DND-41 (cell line): ENCODE data around the gene TTYH2.

Experiments
- ATAC-seq: fragments of 200-7000 bp; cut with Tn5 transposase; 3 replicates; pipeline ENCODE4 v1.9.1; 2021; ENCODE audit warnings: low read depth; ENCODE audit not compliant: insufficient read depth
- DNase-seq: peaks from one replicate; pipeline ENCODE4 v3.0.0-alpha.2; 2020
- H2AFZ ChIP-seq: 2 replicates; pipeline ENCODE4 v1.6.0; 2012; ENCODE audit warnings: low read depth, low read length
- H3K27ac ChIP-seq: 2 replicates; pipeline ENCODE4 v1.5.1; 2012; ENCODE audit warnings: low read length, inconsistent platforms
- H3K27me3 ChIP-seq: fragments of 200-600 bp; sonication (generic); 2 replicates; pipeline ENCODE4 v1.6.0; 2012; ENCODE audit warnings: low read length, mild to moderate bottlenecking, inconsistent platforms; ENCODE audit not compliant: insufficient read depth, poor library complexity
- H3K36me3 ChIP-seq: 2 replicates; pipeline ENCODE4 v1.5.1; 2012; ENCODE audit warnings: low read length, inconsistent platforms; ENCODE audit not compliant: insufficient read depth
- H3K4me1 ChIP-seq: 2 replicates; pipeline ENCODE4 v1.5.1; 2012; ENCODE audit warnings: mild to moderate bottlenecking, low read length; ENCODE audit not compliant: insufficient read depth
- H3K4me2 ChIP-seq: 2 replicates; pipeline ENCODE4 v1.6.0; 2012; ENCODE audit warnings: mild to moderate bottlenecking, moderate library complexity, low read length, inconsistent platforms; ENCODE audit not compliant: insufficient read depth
- H3K4me3 ChIP-seq, 2 experiments: fragments of 200-600 bp in 1 of 2; shearing (Covaris generic) in 1 of 2; 2 replicates each; pipeline ENCODE4 v1.5.1; 2012 to 2016; ENCODE audit warnings: inconsistent platforms in 2 of 2, low read length in 2 of 2, mild to moderate bottlenecking in 2 of 2, low read depth in 1 of 2, moderate library complexity in 1 of 2
- H3K79me2 ChIP-seq: 2 replicates; pipeline ENCODE4 v1.6.0; 2012; ENCODE audit warnings: low read length, inconsistent platforms; ENCODE audit not compliant: insufficient read depth
- H3K9ac ChIP-seq: 2 replicates; pipeline ENCODE4 v1.6.0; 2012; ENCODE audit warnings: low read depth, mild to moderate bottlenecking, inconsistent platforms, low read length, moderate library complexity
- H3K9me3 ChIP-seq: 2 replicates; pipeline ENCODE4 v1.5.1; 2012; ENCODE audit warnings: low read length, moderate library complexity, mild to moderate bottlenecking, inconsistent platforms; ENCODE audit not compliant: insufficient read depth, severe bottlenecking
- H4K20me1 ChIP-seq: 2 replicates; pipeline ENCODE4 v1.6.0; 2012; ENCODE audit warnings: low read length; ENCODE audit not compliant: insufficient read depth
- EZH2 ChIP-seq: IDR thresholded peaks from 3 replicates; pipeline ENCODE4 v1.6.1; 2012; ENCODE audit warnings: borderline replicate concordance, low read depth, mild to moderate bottlenecking, moderate library complexity, low read length, inconsistent platforms; ENCODE audit not compliant: severe bottlenecking
- TF ChIP-seq, protein P1 (sequence below): IDR thresholded peaks from 2 replicates; pipeline ENCODE4 v1.5.1; 2012; ENCODE audit warnings: borderline replicate concordance, low read length, moderate library complexity, mild to moderate bottlenecking; ENCODE audit not compliant: poor library complexity, severe bottlenecking; ENCODE audit errors: extremely low read depth

TTYH2 gene

GRCh38 chr17:74243013-74243755, 29.8 kb downstream of the TTYH2 start:
- no peak overlapping the region for H3K27ac ChIP-seq
- no peaks in the 10 kb centered on the region for H3K27me3 ChIP-seq
- DNase-seq, result no peak
- no peak overlapping the region for H2AFZ ChIP-seq
- no peak overlapping the region for H3K9ac ChIP-seq
- no peaks in the 10 kb centered on the region for H4K20me1 ChIP-seq
- no peaks in the 10 kb centered on the region for H3K9me3 ChIP-seq
- no peaks in the 10 kb centered on the region for H3K79me2 ChIP-seq
- no peaks in the 10 kb centered on the region for H3K36me3 ChIP-seq
- H3K4me1 ChIP-seq, result no peaks in the 10 kb centered on the region
- TF ChIP-seq EZH2, result no peak
- TF ChIP-seq, protein P1, sequence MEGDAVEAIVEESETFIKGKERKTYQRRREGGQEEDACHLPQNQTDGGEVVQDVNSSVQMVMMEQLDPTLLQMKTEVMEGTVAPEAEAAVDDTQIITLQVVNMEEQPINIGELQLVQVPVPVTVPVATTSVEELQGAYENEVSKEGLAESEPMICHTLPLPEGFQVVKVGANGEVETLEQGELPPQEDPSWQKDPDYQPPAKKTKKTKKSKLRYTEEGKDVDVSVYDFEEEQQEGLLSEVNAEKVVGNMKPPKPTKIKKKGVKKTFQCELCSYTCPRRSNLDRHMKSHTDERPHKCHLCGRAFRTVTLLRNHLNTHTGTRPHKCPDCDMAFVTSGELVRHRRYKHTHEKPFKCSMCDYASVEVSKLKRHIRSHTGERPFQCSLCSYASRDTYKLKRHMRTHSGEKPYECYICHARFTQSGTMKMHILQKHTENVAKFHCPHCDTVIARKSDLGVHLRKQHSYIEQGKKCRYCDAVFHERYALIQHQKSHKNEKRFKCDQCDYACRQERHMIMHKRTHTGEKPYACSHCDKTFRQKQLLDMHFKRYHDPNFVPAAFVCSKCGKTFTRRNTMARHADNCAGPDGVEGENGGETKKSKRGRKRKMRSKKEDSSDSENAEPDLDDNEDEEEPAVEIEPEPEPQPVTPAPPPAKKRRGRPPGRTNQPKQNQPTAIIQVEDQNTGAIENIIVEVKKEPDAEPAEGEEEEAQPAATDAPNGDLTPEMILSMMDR, result no peak
- no peak for ATAC-seq
- H3K4me3 ChIP-seq, result no peak overlapping the region
- H3K4me2 ChIP-seq, result no peak overlapping the region

DNA sequence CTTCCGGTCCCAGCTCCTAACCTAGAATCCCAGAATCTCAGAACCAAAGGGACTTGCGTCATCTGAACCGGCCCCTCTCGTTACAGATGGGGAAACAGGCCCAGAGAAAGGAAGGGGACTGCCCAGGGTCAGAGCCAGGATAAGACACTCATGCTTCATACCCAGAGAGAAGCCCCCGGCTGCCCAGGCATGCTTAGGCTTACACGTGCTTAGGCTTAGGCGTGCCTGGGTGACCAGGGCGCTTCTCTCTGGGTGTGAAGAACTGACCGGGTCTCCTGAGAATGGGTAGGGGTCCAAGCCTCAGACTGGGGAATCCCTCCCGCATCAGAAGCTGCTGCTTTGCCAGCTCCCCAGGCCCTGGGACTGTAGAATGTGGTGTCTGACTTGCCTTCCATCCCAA, 30.8 kb downstream of the TTYH2 start:
- H3K4me1 ChIP-seq, result no peaks in the 10 kb centered on the region
- no peak overlapping the region for H3K27ac ChIP-seq
- TF ChIP-seq, protein P1, result no peak
- TF ChIP-seq EZH2, result no peak
- no peak for DNase-seq
- H3K4me2 ChIP-seq, result no peak overlapping the region
- no peaks in the 10 kb centered on the region for H3K36me3 ChIP-seq
- H4K20me1 ChIP-seq, result no peaks in the 10 kb centered on the region
- H3K9ac ChIP-seq, result no peak overlapping the region
- no peak overlapping the region for H2AFZ ChIP-seq
- H3K9me3 ChIP-seq, result no peaks in the 10 kb centered on the region
- ATAC-seq, result no peak
- H3K27me3 ChIP-seq, result no peaks in the 10 kb centered on the region
- no peaks in the 10 kb centered on the region for H3K79me2 ChIP-seq
- no peak overlapping the region for H3K4me3 ChIP-seq

GRCh38 chr17:74244548-74244947, 31.2 kb downstream of the TTYH2 start:
- Histone ChIP-seq H2AFZ (no peak overlapping the region), H3K27me3 (no peaks in the 10 kb centered on the region), H4K20me1 (no peaks in the 10 kb centered on the region), H3K79me2 (no peaks in the 10 kb centered on the region), H3K27ac (no peak overlapping the region), H3K4me1 (no peaks in the 10 kb centered on the region), H3K4me3 (no peak overlapping the region), H3K9ac (no peak overlapping the region), H3K4me2 (no peak overlapping the region), H3K9me3 (no peaks in the 10 kb centered on the region), H3K36me3 (no peaks in the 10 kb centered on the region)
- DNase-seq (no peak), ATAC-seq (no peak)
- TF ChIP-seq EZH2, result no peak
- TF ChIP-seq, protein P1, result no peak
